ENCODE data around the gene SLAMF9. TPM values are rescaled to one million over a fixed set of nuclear protein-coding genes. Genes with fewer than 3 reads are reported as not detected.

Gene SLAMF9
- total RNA-seq, 2 experiments from 2014 or later: not detected

GRCh38 chr1:159941591-159942560, 12.2 kb downstream of the SLAMF9 start:
- H3K79me2 ChIP-seq (ENCODE audit: insufficient read depth, low read depth, low read length): no peaks in the 10 kb centered on the region
- H3K4me2 ChIP-seq (ENCODE audit: low read length): no peak overlapping the region
- H3K27ac ChIP-seq (ENCODE audit: low read depth, low read length, poor library complexity, severe bottlenecking): no peak overlapping the region
- ChIA-PET CTCF (ENCODE audit: unreplicated experiment) (no interaction called here), POLR2A (no interaction called here)
- intact Hi-C loops (cut with micrococcal nuclease; ENCODE audit: unreplicated experiment): no loop called here
- H2AFZ ChIP-seq (ENCODE audit: low read length): no peak overlapping the region
- peaks cover 8% of the 10 kb centered on the region for H3K4me1 ChIP-seq (ENCODE audit: insufficient read depth, low read length, poor library complexity, severe bottlenecking)
- TF ChIP-seq CTCF (conservative IDR thresholded peaks at IDR 0.05; ENCODE audit: low read length): no peak
- no peaks in the 10 kb centered on the region; the same call in 1 of the 2 replicates for H4K20me1 ChIP-seq (ENCODE audit: insufficient read depth, low read length)
- no peaks in the 10 kb centered on the region for H3K9me2 ChIP-seq (ENCODE audit: insufficient read depth, low read length)
- H3K9me3 ChIP-seq (ENCODE audit: low read length): no peaks in the 10 kb centered on the region
- no peak overlapping the region for H3K4me3 ChIP-seq (ENCODE audit: low read depth, low read length, poor library complexity, severe bottlenecking)
- no TSS peak for BruUV-seq (replicated peaks)
- H3K36me3 ChIP-seq (ENCODE audit: insufficient read depth, low read length): no peaks in the 10 kb centered on the region
- DNase-seq (ENCODE audit: low spot score): no peak

- H3K36me3 ChIP-seq (ENCODE audit: insufficient read depth, low read length): no peaks in the 10 kb centered on the region
- H3K9me3 ChIP-seq (ENCODE audit: low read length): no peaks in the 10 kb centered on the region
- H4K20me1 ChIP-seq (ENCODE audit: insufficient read depth, low read length): no peaks in the 10 kb centered on the region; the same call in 1 of the 2 replicates
- H3K4me3 ChIP-seq (ENCODE audit: low read depth, low read length, poor library complexity, severe bottlenecking): no peak overlapping the region
- DNase-seq (ENCODE audit: low spot score): no peak
- H3K4me1 ChIP-seq (ENCODE audit: insufficient read depth, low read length, poor library complexity, severe bottlenecking): peaks cover 8% of the 10 kb centered on the region
- POLR2A ChIA-PET: no interaction called here
- no peak for TF ChIP-seq CTCF (conservative IDR thresholded peaks at IDR 0.05; ENCODE audit: low read length)
- no peak for TF ChIP-seq EZH2phosphoT487 (IDR thresholded peaks at IDR 0.05; ENCODE audit: borderline replicate concordance, low read depth, low read length)
- no peaks in the 10 kb centered on the region for H3K9me2 ChIP-seq (ENCODE audit: insufficient read depth, low read length)
- intact Hi-C loops (cut with micrococcal nuclease; ENCODE audit: unreplicated experiment): no loop called here
- no peak overlapping the region for H3K4me2 ChIP-seq (ENCODE audit: low read length)
- no peaks in the 10 kb centered on the region for H3K79me2 ChIP-seq (ENCODE audit: insufficient read depth, low read depth, low read length)
- no TSS peak for BruUV-seq (replicated peaks)
- H2AFZ ChIP-seq (ENCODE audit: low read length): no peak overlapping the region
- no peak overlapping the region for H3K27ac ChIP-seq (ENCODE audit: low read depth, low read length, poor library complexity, severe bottlenecking)
- CTCF ChIA-PET (ENCODE audit: unreplicated experiment): no interaction called here
Measured at GRCh38 chr1:159941141-159941540, 12.9 kb downstream of the SLAMF9 start.

DNA sequence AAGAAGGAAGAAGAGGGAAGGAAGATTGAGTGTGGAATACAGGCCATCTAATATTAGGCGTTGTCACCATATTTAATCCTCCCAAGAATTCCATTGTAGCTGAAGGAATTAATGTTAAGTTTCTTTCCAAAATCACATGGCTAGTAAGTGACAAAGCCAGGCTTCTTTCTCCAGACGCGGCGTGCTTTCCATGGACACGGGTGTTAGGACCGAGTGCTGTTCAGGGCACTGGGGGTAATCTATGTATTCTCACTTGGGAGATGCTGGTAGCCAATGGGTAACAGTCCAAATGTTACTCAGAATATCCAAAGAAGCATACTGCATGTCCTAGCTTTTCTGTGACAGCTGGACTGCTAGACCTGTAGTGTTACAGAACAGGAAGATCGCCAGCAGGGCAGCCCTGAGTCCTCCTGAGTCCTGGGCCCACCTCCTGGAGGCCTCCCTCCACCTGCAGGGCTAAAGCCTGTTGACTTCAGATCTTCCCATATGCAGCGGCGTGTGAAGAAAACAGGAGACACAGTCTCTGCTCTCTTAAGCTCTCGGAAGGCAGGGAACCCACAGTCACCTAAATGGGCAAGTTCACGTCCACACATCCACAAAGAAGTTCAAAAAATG, 13.9 kb downstream of the SLAMF9 start:
- Histone ChIP-seq H4K20me1 (ENCODE audit: insufficient read depth, low read length) (no peaks in the 10 kb centered on the region; the same call in 1 of the 2 replicates), H3K4me1 (ENCODE audit: insufficient read depth, low read length, poor library complexity, severe bottlenecking) (peaks cover 8% of the 10 kb centered on the region), H3K4me3 (ENCODE audit: low read depth, low read length, poor library complexity, severe bottlenecking) (no peak overlapping the region), H3K9me2 (ENCODE audit: insufficient read depth, low read length) (no peaks in the 10 kb centered on the region), H3K9me3 (ENCODE audit: low read length) (no peaks in the 10 kb centered on the region), H2AFZ (ENCODE audit: low read length) (no peak overlapping the region), H3K4me2 (ENCODE audit: low read length) (no peak overlapping the region), H3K36me3 (ENCODE audit: insufficient read depth, low read length) (no peaks in the 10 kb centered on the region), H3K79me2 (ENCODE audit: insufficient read depth, low read depth, low read length) (no peaks in the 10 kb centered on the region), H3K27ac (ENCODE audit: low read depth, low read length, poor library complexity, severe bottlenecking) (no peak overlapping the region)
- no peak for DNase-seq (ENCODE audit: low spot score)
- POLR2A ChIA-PET: no interaction called here
- no TSS peak for BruUV-seq (replicated peaks)
- CTCF ChIA-PET (ENCODE audit: unreplicated experiment): interaction anchor here (1.3 kb wide), 1 partner anchor 68 kb away, joined by 6 read pairs; no protein-coding TSS in a partner anchor
- intact Hi-C loops (cut with micrococcal nuclease; ENCODE audit: unreplicated experiment): no loop called here
- TF ChIP-seq CTCF (conservative IDR thresholded peaks at IDR 0.05; ENCODE audit: low read length) (no peak), EZH2phosphoT487 (IDR thresholded peaks at IDR 0.05; ENCODE audit: borderline replicate concordance, low read depth, low read length) (no peak)

Data from OCI-LY7 (cell line).